Measurements from ENCODE around the gene HNF1A.

The HNF1A gene

GRCh38 chr12:120988658-120989057 lies 10.3 kb downstream of the HNF1A start:
- no peak for DNase-seq (ENCODE audit: low read depth, low spot score)

GRCh38 chr12:120989687-120990086 lies 11.3 kb downstream of the HNF1A start:
- no peak for DNase-seq (ENCODE audit: low read depth, low spot score)

GRCh38 chr12:120990487-120991055 lies 12.2 kb downstream of the HNF1A start:
- no peak for DNase-seq (ENCODE audit: low read depth, low spot score)

GRCh38 chr12:120991965-120992364 lies 13.6 kb downstream of the HNF1A start:
- DNase-seq (ENCODE audit: low read depth, low spot score): no peak

- DNase-seq (ENCODE audit: low read depth, low spot score): no peak
Measured at GRCh38 chr12:120992989-120993388, 14.6 kb downstream of the HNF1A start.

GRCh38 chr12:120993496-120993895 lies 15.2 kb downstream of the HNF1A start:
- no peak for DNase-seq (ENCODE audit: low read depth, low spot score)

- DNase-seq (ENCODE audit: low read depth, low spot score): no peak
Measured at GRCh38 chr12:120994059-120994458, 15.7 kb downstream of the HNF1A start.

GRCh38 chr12:120994589-120995337 lies 16.4 kb downstream of the HNF1A start:
- DNase-seq (ENCODE audit: low read depth, low spot score): no peak

- no peak for DNase-seq (ENCODE audit: low read depth, low spot score)
Measured at GRCh38 chr12:120996133-120996746, 17.9 kb downstream of the HNF1A start.

- DNase-seq (ENCODE audit: low read depth, low spot score): no peak
Measured at GRCh38 chr12:120997448-120997847, 19.1 kb downstream of the HNF1A start.

GRCh38 chr12:120998435-120998834 lies 20.1 kb downstream of the HNF1A start:
- DNase-seq (ENCODE audit: low read depth, low spot score): no peak

- no peak for DNase-seq (ENCODE audit: low read depth, low spot score)
Measured at GRCh38 chr12:120999191-121000120, 21.1 kb downstream of the HNF1A start.

- DNase-seq (ENCODE audit: low read depth, low spot score): no peak
Measured at GRCh38 chr12:121000530-121000929, 22.2 kb downstream of the HNF1A start.

- DNase-seq (ENCODE audit: low read depth, low spot score): no peak
Measured at GRCh38 chr12:121001060-121001459, 22.7 kb downstream of the HNF1A start.

GRCh38 chr12:121001841-121002483 lies 23.6 kb downstream of the HNF1A start:
- no peak for DNase-seq (ENCODE audit: low read depth, low spot score)

GRCh38 chr12:121003650-121004049 lies 25.3 kb downstream of the HNF1A start:
- DNase-seq (ENCODE audit: low read depth, low spot score): no peak

- DNase-seq (ENCODE audit: low read depth, low spot score): no peak
Measured at GRCh38 chr12:121004253-121004815, 26.0 kb downstream of the HNF1A start.

GRCh38 chr12:121005346-121005815 lies 27.0 kb downstream of the HNF1A start:
- no peak for DNase-seq (ENCODE audit: low read depth, low spot score)

- DNase-seq (ENCODE audit: low read depth, low spot score): no peak
Measured at GRCh38 chr12:121008347-121009098, 30.2 kb downstream of the HNF1A start.

- no peak for DNase-seq (ENCODE audit: low read depth, low spot score)
Measured at GRCh38 chr12:121009741-121010140, 31.4 kb downstream of the HNF1A start.
